Measurements from ENCODE around the gene TCP11.

DNA sequence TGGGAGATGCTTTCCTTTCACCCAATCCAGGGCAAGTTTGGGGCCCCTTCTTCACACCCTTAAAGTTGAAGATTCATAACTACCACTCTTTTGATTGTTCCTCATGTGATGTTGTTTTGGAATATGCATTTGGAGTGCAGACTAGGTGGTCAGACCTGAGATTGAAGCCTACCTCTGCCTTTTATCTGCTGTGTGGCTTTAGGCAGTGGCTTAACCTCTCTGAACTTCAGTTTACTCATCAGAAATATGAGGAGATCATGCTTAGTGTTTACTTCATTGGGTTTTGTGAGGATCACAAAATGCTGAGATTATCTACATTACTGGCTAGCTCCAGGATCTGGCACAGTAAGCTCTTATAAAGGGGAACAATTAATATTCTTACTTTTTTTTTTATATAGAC, 26.4 kb upstream of the TCP11 start:
- TF ChIP-seq POLR2AphosphoS5 (IDR thresholded peaks at IDR 0.05; ENCODE audit: low read depth, low read length) (no peak), TCF7L2 (IDR thresholded peaks at IDR 0.05; ENCODE audit: low read depth, low read length) (no peak), SIN3A (IDR thresholded peaks at IDR 0.05; ENCODE audit: borderline replicate concordance, insufficient read depth, low read depth, low read length) (no peak)
- TF ChIP-seq, protein P1, sequence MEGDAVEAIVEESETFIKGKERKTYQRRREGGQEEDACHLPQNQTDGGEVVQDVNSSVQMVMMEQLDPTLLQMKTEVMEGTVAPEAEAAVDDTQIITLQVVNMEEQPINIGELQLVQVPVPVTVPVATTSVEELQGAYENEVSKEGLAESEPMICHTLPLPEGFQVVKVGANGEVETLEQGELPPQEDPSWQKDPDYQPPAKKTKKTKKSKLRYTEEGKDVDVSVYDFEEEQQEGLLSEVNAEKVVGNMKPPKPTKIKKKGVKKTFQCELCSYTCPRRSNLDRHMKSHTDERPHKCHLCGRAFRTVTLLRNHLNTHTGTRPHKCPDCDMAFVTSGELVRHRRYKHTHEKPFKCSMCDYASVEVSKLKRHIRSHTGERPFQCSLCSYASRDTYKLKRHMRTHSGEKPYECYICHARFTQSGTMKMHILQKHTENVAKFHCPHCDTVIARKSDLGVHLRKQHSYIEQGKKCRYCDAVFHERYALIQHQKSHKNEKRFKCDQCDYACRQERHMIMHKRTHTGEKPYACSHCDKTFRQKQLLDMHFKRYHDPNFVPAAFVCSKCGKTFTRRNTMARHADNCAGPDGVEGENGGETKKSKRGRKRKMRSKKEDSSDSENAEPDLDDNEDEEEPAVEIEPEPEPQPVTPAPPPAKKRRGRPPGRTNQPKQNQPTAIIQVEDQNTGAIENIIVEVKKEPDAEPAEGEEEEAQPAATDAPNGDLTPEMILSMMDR (IDR thresholded peaks at IDR 0.05), result no peak
